ENCODE measurements around the gene SYNM. TPM values are rescaled to one million over a fixed set of nuclear protein-coding genes. Genes with fewer than 3 reads are reported as not detected.

SYNM gene
- total RNA-seq, 1 donor from 2014 or later: 1.4 TPM

GRCh38 chr15:99125061-99125891, 20.4 kb downstream of the SYNM start:
- TF ChIP-seq CTCF (IDR thresholded peaks at IDR 0.05; ENCODE audit: unreplicated experiment): no peak
- Mint-ChIP-seq H3K9me3 (no peaks in the 10 kb centered on the region), H3K4me1 (peaks cover 52% of the 10 kb centered on the region)

GRCh38 chr15:99126131-99126588, 21.3 kb downstream of the SYNM start:
- Mint-ChIP-seq H3K27me3 (ENCODE audit: low read depth) (no peaks in the 10 kb centered on the region), H3K9me3 (no peaks in the 10 kb centered on the region), H3K4me1 (peaks cover 43% of the 10 kb centered on the region), H3K4me3 (no peak overlapping the region), H3K27ac (no peak overlapping the region), H3K36me3 (peaks cover 17% of the 10 kb centered on the region)
- TF ChIP-seq CTCF (IDR thresholded peaks at IDR 0.05; ENCODE audit: unreplicated experiment): no peak
- DNase-seq (ENCODE audit: low spot score in 2 of 2, unreplicated experiment in 2 of 2): no peak

More at GRCh38 chr15:99125061-99125891, 20.4 kb downstream of the SYNM start:
- Mint-ChIP-seq H3K36me3 (peaks cover 10% of the 10 kb centered on the region), H3K27me3 (ENCODE audit: low read depth) (no peaks in the 10 kb centered on the region), H3K4me3 (no peak overlapping the region), H3K27ac (no peak overlapping the region)
- DNase-seq (ENCODE audit: low spot score in 2 of 2, unreplicated experiment in 2 of 2): no peak

GRCh38 chr15:99126930-99127329, 22.1 kb downstream of the SYNM start:
- DNase-seq (ENCODE audit: low spot score in 2 of 2, unreplicated experiment in 2 of 2): no peak
- peaks cover 35% of the 10 kb centered on the region for H3K4me1 Mint-ChIP-seq
- peaks cover 17% of the 10 kb centered on the region for H3K36me3 Mint-ChIP-seq
- H3K9me3 Mint-ChIP-seq: no peaks in the 10 kb centered on the region
- no peak for TF ChIP-seq CTCF (IDR thresholded peaks at IDR 0.05; ENCODE audit: unreplicated experiment)
- no peaks in the 10 kb centered on the region for H3K27me3 Mint-ChIP-seq (ENCODE audit: low read depth)
- no peak overlapping the region for H3K4me3 Mint-ChIP-seq
- H3K27ac Mint-ChIP-seq: no peak overlapping the region

- TF ChIP-seq CTCF (IDR thresholded peaks at IDR 0.05; ENCODE audit: unreplicated experiment): no peak
- no peaks in the 10 kb centered on the region for H3K9me3 Mint-ChIP-seq
- no peak for DNase-seq (ENCODE audit: low spot score in 2 of 2, unreplicated experiment in 2 of 2)
- no peak overlapping the region for H3K27ac Mint-ChIP-seq
- H3K36me3 Mint-ChIP-seq: peaks cover 17% of the 10 kb centered on the region
- H3K27me3 Mint-ChIP-seq (ENCODE audit: low read depth): no peaks in the 10 kb centered on the region
- peaks cover 38% of the 10 kb centered on the region for H3K4me1 Mint-ChIP-seq
- no peak overlapping the region for H3K4me3 Mint-ChIP-seq
These were observed 22.9 kb downstream of the SYNM start for GRCh38 chr15:99127773-99128172.

- Mint-ChIP-seq H3K36me3 (peaks cover 17% of the 10 kb centered on the region), H3K9me3 (no peaks in the 10 kb centered on the region), H3K27ac (no peak overlapping the region), H3K4me1 (peaks cover 38% of the 10 kb centered on the region), H3K4me3 (no peak overlapping the region), H3K27me3 (ENCODE audit: low read depth) (no peaks in the 10 kb centered on the region)
- DNase-seq (ENCODE audit: low spot score in 2 of 2, unreplicated experiment in 2 of 2): no peak
- no peak for TF ChIP-seq CTCF (IDR thresholded peaks at IDR 0.05; ENCODE audit: unreplicated experiment)
These were observed 23.5 kb downstream of the SYNM start for GRCh38 chr15:99128411-99128810.
